ENCODE measurements around the gene CHP2. TPM values are rescaled to one million over a fixed set of nuclear protein-coding genes. Genes with fewer than 3 reads are reported as not detected.

CHP2 gene
- total RNA-seq, 3 donors from 2014 or later: 0.16 to 0.33 TPM; not detected in 1

DNA sequence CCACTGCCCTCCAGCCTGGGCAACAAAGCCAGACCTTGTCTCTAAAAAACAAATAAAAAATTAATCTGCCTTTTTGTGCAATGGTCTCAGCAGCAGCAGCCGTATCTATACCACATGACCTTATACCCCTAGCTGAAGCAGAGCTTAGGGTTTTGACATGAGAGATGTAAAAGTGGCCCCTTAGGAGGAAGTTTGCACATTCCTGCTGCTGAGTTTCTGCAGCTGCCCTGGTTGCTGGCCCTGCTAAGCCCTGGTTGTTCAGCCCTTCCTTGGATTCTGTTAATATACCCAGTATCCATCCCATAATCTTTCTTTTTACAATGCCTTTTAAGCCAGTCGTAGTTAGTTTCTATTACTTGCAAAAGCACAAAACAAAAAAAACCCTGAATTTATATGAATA, 48.0 kb downstream of the CHP2 start:
- H3K4me1 ChIP-seq: no peaks in the 10 kb centered on the region
- no peaks in the 10 kb centered on the region for H3K36me3 ChIP-seq
- intact Hi-C loops (cut with DNase I; ENCODE audit: low total_unique reads): no loop called here
- TF ChIP-seq POLR2AphosphoS5 (IDR thresholded peaks at IDR 0.05) (no peak), POLR2A (IDR thresholded peaks at IDR 0.05) (no peak)
- TF ChIP-seq, protein P1, sequence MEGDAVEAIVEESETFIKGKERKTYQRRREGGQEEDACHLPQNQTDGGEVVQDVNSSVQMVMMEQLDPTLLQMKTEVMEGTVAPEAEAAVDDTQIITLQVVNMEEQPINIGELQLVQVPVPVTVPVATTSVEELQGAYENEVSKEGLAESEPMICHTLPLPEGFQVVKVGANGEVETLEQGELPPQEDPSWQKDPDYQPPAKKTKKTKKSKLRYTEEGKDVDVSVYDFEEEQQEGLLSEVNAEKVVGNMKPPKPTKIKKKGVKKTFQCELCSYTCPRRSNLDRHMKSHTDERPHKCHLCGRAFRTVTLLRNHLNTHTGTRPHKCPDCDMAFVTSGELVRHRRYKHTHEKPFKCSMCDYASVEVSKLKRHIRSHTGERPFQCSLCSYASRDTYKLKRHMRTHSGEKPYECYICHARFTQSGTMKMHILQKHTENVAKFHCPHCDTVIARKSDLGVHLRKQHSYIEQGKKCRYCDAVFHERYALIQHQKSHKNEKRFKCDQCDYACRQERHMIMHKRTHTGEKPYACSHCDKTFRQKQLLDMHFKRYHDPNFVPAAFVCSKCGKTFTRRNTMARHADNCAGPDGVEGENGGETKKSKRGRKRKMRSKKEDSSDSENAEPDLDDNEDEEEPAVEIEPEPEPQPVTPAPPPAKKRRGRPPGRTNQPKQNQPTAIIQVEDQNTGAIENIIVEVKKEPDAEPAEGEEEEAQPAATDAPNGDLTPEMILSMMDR (IDR thresholded peaks at IDR 0.05): no peak
- no peaks in the 10 kb centered on the region for H3K9me3 ChIP-seq
- no peak overlapping the region for H3K4me3 ChIP-seq
- H3K27me3 ChIP-seq: no peaks in the 10 kb centered on the region
- no peak overlapping the region for H3K27ac ChIP-seq
- no peak for DNase-seq (ENCODE audit: low spot score in 2 of 2)

DNA sequence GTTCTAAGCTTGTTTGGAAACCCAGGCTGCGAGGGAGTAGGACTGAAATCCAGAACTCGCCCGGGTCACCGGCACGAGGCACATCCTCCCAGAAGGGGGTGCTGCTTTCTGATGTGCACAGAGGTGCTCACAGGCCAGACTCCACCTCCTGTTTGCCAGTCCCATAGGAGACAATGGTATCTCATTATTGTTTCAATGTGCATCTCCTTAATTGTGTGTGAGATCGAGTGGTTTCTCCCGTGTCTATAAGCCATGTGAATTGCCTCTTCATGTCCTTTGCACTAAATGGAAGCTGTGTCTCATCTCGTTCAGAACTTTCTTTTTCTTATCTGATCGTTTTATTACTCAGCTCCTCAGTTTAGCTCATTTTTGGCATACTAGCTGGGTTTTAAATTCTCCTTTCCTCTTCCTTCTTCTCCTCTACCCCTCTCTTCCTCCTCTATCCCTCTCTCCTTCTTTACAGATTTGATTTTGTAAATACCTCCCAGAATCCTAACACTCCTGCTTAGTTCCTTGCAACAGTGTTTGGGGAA, 48.8 kb downstream of the CHP2 start:
- Histone ChIP-seq H3K27ac (no peak overlapping the region), H3K4me1 (no peaks in the 10 kb centered on the region), H3K9me3 (no peaks in the 10 kb centered on the region), H3K27me3 (no peaks in the 10 kb centered on the region), H3K4me3 (peak overlapping the region in 1 of 3 donors; percentile 24), H3K36me3 (no peaks in the 10 kb centered on the region)
- TF ChIP-seq, protein P1 (IDR thresholded peaks at IDR 0.05): peak in 2 of 3 donors; percentile 16 to 28
- no peak for TF ChIP-seq POLR2AphosphoS5 (IDR thresholded peaks at IDR 0.05)
- intact Hi-C loops (cut with DNase I; ENCODE audit: low total_unique reads): no loop called here
- no peak for DNase-seq (ENCODE audit: low spot score in 2 of 2)

DNA sequence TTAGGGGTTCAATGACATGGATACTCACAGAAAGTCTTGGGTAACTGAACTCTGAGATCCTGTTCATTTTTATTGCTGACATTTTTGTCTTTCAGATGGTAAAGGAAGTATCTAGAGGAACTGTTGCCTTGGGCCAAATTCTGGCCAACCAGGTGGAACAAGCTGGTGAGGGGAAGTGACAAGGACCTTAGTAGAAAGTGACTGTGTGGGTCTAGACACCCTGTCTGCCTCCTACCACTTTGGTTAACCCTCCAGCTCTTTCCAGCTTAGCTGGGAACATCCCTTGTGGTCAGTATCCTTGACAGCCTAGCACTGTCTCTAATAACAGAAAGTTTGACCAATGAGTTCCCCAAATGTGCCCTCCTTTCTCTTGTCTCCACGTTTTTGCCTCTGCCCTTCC, 52.2 kb downstream of the CHP2 start:
- Histone ChIP-seq H3K27me3 (peaks cover 0 to 4% of the 10 kb centered on the region in 2 donors), H3K36me3 (no peaks in the 10 kb centered on the region), H3K4me3 (no peak overlapping the region), H3K4me1 (no peaks in the 10 kb centered on the region), H3K9me3 (no peaks in the 10 kb centered on the region), H3K27ac (no peak overlapping the region)
- intact Hi-C loops (cut with DNase I; ENCODE audit: low total_unique reads): no loop called here
- no peak for DNase-seq (ENCODE audit: low spot score in 2 of 2)
- no peak for TF ChIP-seq POLR2A (IDR thresholded peaks at IDR 0.05)
- TF ChIP-seq, protein P1 (IDR thresholded peaks at IDR 0.05): no peak
- no peak for TF ChIP-seq POLR2AphosphoS5 (IDR thresholded peaks at IDR 0.05)

Other genes with a start within 250 kb of the CHP2 start
- gene GGA2, start 244.5 kb upstream of the CHP2 start, total RNA-seq: 10 to 100 TPM; 42.9 to 72.0 (median 61.9) TPM
- gene EARS2, start 197.7 kb upstream of the CHP2 start, total RNA-seq: 10 to 100 TPM; 22.4 to 25.9 (median 25.0) TPM
- 10 to 100 TPM; 59.0 to 90.6 (median 65.2) TPM for gene UBFD1, start 197.3 kb upstream of the CHP2 start, total RNA-seq
- 10 to 100 TPM; 59.4 to 75.1 (median 64.6) TPM for gene NDUFAB1, start 158.7 kb upstream of the CHP2 start, total RNA-seq
- 10 to 100 TPM; 10.4 to 18.6 (median 10.5) TPM for gene PALB2, start 113.7 kb upstream of the CHP2 start, total RNA-seq
- gene DCTN5, start 113.6 kb upstream of the CHP2 start, total RNA-seq: 10 to 100 TPM; 29.5 to 41.8 (median 41.3) TPM
- 1 to 10 TPM in 2 of 3 donors, under 1 TPM in 1; 0.66 to 4.3 (median 1.3) TPM for gene PLK1, start 76.1 kb upstream of the CHP2 start, total RNA-seq
- gene ERN2, start 41.8 kb upstream of the CHP2 start, total RNA-seq: under 1 TPM in 1 of 3 donors, not detected in 2; 0.33 TPM
- gene PRKCB, start 81.0 kb downstream of the CHP2 start, total RNA-seq: 1 to 10 TPM; 1.3 to 5.3 (median 4.7) TPM